Measurements from ENCODE around the gene CACTIN. TPM values are rescaled to one million over a fixed set of nuclear protein-coding genes. Genes with fewer than 3 reads are reported as not detected.

CACTIN gene
- total and polyA plus RNA-seq, 4 donors, result 16.7 to 23.4 (median 18.7) TPM

- H3K27ac ChIP-seq (ENCODE audit: low read depth in 1 of 2, low read length in 1 of 2), result peak overlapping the region; percentile 82 to 90
- ATAC-seq (ENCODE audit: insufficient read depth, low FRiP score), result peak; percentile 49
- WGBS, 2 donors, result 18 to 34% methylated on average over 45 of the region's 45 CpGs
- peaks cover 0 to 5% (median 2%) of the 10 kb centered on the region in 4 donors for H3K36me3 ChIP-seq (ENCODE audit: control insufficient read depth in 4 of 4, insufficient read depth in 4 of 4, low read length in 4 of 4)
- no peaks in the 10 kb centered on the region for H3K9me3 ChIP-seq (ENCODE audit: control insufficient read depth in 4 of 4, insufficient read depth in 3 of 4, low read length in 3 of 4)
- TF ChIP-seq CTCF (IDR thresholded peaks at IDR 0.05; ENCODE audit: control extremely low read depth, extremely low read depth), result no peak
- H3K4me3 ChIP-seq, result no peak overlapping the region
- H3K4me1 ChIP-seq (ENCODE audit: control insufficient read depth in 5 of 5, insufficient read depth in 5 of 5, low read length in 5 of 5), result peaks cover 0 to 28% (median 14%) of the 10 kb centered on the region in 5 donors
- DNase-seq, result peak; percentile 60 to 78 (median 65)
- no peak overlapping the region for H3K9ac ChIP-seq (ENCODE audit: insufficient read depth in 1 of 2, low read length in 2 of 2)
- no peaks in the 10 kb centered on the region for H3K27me3 ChIP-seq (ENCODE audit: control insufficient read depth in 3 of 3, insufficient read depth in 3 of 3, low read length in 2 of 3)
Observed at GRCh38 chr19:3670796-3671679, 44.4 kb upstream of the CACTIN start.

GRCh38 chr19:3669947-3670795, 43.6 kb upstream of the CACTIN start:
- peaks cover 0 to 28% (median 14%) of the 10 kb centered on the region in 5 donors for H3K4me1 ChIP-seq (ENCODE audit: control insufficient read depth in 5 of 5, insufficient read depth in 5 of 5, low read length in 5 of 5)
- H3K27ac ChIP-seq (ENCODE audit: low read depth in 1 of 2, low read length in 1 of 2), result peak overlapping the region; percentile 82 to 90
- H3K9me3 ChIP-seq (ENCODE audit: control insufficient read depth in 4 of 4, insufficient read depth in 3 of 4, low read length in 3 of 4), result no peaks in the 10 kb centered on the region
- no peaks in the 10 kb centered on the region for H3K27me3 ChIP-seq (ENCODE audit: control insufficient read depth in 3 of 3, insufficient read depth in 3 of 3, low read length in 2 of 3)
- no peak overlapping the region for H3K9ac ChIP-seq (ENCODE audit: insufficient read depth in 1 of 2, low read length in 2 of 2)
- ATAC-seq (ENCODE audit: insufficient read depth, low FRiP score) (no peak), DNase-seq (peak; percentile 33 to 45 (median 38))
- no peak for TF ChIP-seq CTCF (IDR thresholded peaks at IDR 0.05; ENCODE audit: control extremely low read depth, extremely low read depth)
- H3K36me3 ChIP-seq (ENCODE audit: control insufficient read depth in 4 of 4, insufficient read depth in 4 of 4, low read length in 4 of 4), result peaks cover 0 to 7% (median 2%) of the 10 kb centered on the region in 4 donors
- 59 to 65% methylated on average over 32 to 33 of the region's 33 CpGs for WGBS, 2 donors
- no peak overlapping the region for H3K4me3 ChIP-seq

GRCh38 chr19:3669082-3669946, 42.7 kb upstream of the CACTIN start:
- peaks cover 0 to 28% (median 14%) of the 10 kb centered on the region in 5 donors for H3K4me1 ChIP-seq (ENCODE audit: control insufficient read depth in 5 of 5, insufficient read depth in 5 of 5, low read length in 5 of 5)
- DNase-seq (no peak), ATAC-seq (ENCODE audit: insufficient read depth, low FRiP score) (no peak)
- no peak overlapping the region for H3K4me3 ChIP-seq
- H3K9ac ChIP-seq (ENCODE audit: insufficient read depth in 1 of 2, low read length in 2 of 2), result no peak overlapping the region
- TF ChIP-seq CTCF (IDR thresholded peaks at IDR 0.05; ENCODE audit: control extremely low read depth, extremely low read depth), result no peak
- H3K27me3 ChIP-seq (ENCODE audit: control insufficient read depth in 3 of 3, insufficient read depth in 3 of 3, low read length in 2 of 3), result no peaks in the 10 kb centered on the region
- peaks cover 0 to 9% (median 6%) of the 10 kb centered on the region in 4 donors for H3K36me3 ChIP-seq (ENCODE audit: control insufficient read depth in 4 of 4, insufficient read depth in 4 of 4, low read length in 4 of 4)
- no peaks in the 10 kb centered on the region for H3K9me3 ChIP-seq (ENCODE audit: control insufficient read depth in 4 of 4, insufficient read depth in 3 of 4, low read length in 3 of 4)
- peak overlapping the region; percentile 44 to 82 for H3K27ac ChIP-seq (ENCODE audit: low read depth in 1 of 2, low read length in 1 of 2)
- 88 to 90% methylated on average over 39 of the region's 39 CpGs for WGBS, 2 donors
